Neural crest cell (in vitro differentiated cells): ENCODE results near the gene PRKCB. TPM values are rescaled to one million over a fixed set of nuclear protein-coding genes. Genes with fewer than 3 reads are reported as not detected.

Source experiments
- DNase-seq: peaks from one replicate; pipeline ENCODE4 v3.0.0; 2021; ENCODE audit warnings: low read depth, mixed read lengths, low spot score
- H3K27ac Mint-ChIP-seq: one replicate; pipeline ENCODE4 v1.8.0; 2021; ENCODE audit warnings: mild to moderate bottlenecking, mixed read lengths; ENCODE audit not compliant: unreplicated experiment
- H3K27me3 Mint-ChIP-seq: 2 replicates; pipeline ENCODE4 v1.8.0; 2021; ENCODE audit warnings: low read depth, mild to moderate bottlenecking, mixed read lengths
- H3K36me3 Mint-ChIP-seq: 2 replicates; pipeline ENCODE4 v1.8.0; 2021; ENCODE audit warnings: low read depth, mild to moderate bottlenecking, mixed read lengths
- H3K4me1 Mint-ChIP-seq: 2 replicates; pipeline ENCODE4 v1.8.0; 2021; ENCODE audit warnings: mixed read lengths
- H3K4me3 Mint-ChIP-seq: one replicate; pipeline ENCODE4 v1.8.0; 2021; ENCODE audit warnings: mild to moderate bottlenecking, mixed read lengths
- H3K9me3 Mint-ChIP-seq: 2 replicates; pipeline ENCODE4 v1.8.0; 2021; ENCODE audit warnings: mixed read lengths
- CTCF ChIP-seq: fragments of 200-600 bp; sonication (generic); conservative IDR thresholded peaks from 2 replicates; pipeline ENCODE4 v1.5.0; 2021; ENCODE audit warnings: antibody characterized with exemption, mild to moderate bottlenecking
- total RNA-seq: library from RNA; stranded (reverse); gene quantifications from 2 replicates; pipeline ENCODE4 v1.2.1, GENCODE V29; 2021

Gene PRKCB
- total RNA-seq, 1 donor from 2014 or later, result 0.77 TPM

GRCh38 chr16:24188751-24189318, 353.1 kb downstream of the PRKCB start:
- no peaks in the 10 kb centered on the region for H3K36me3 Mint-ChIP-seq
- no peak overlapping the region for H3K27ac Mint-ChIP-seq
- no peak for TF ChIP-seq CTCF
- DNase-seq, result no peak
- H3K4me1 Mint-ChIP-seq, result no peaks in the 10 kb centered on the region
- no peaks in the 10 kb centered on the region for H3K9me3 Mint-ChIP-seq
- H3K4me3 Mint-ChIP-seq, result no peak overlapping the region
- peaks cover 10% of the 10 kb centered on the region for H3K27me3 Mint-ChIP-seq

- Mint-ChIP-seq H3K27me3 (peaks cover 10% of the 10 kb centered on the region), H3K9me3 (no peaks in the 10 kb centered on the region), H3K4me1 (no peaks in the 10 kb centered on the region), H3K4me3 (no peak overlapping the region), H3K36me3 (no peaks in the 10 kb centered on the region), H3K27ac (no peak overlapping the region)
- no peak for TF ChIP-seq CTCF
- no peak for DNase-seq
These were observed 354.2 kb downstream of the PRKCB start for GRCh38 chr16:24189941-24190340.

- Mint-ChIP-seq H3K27ac (no peak overlapping the region), H3K4me3 (no peak overlapping the region), H3K9me3 (no peaks in the 10 kb centered on the region), H3K36me3 (no peaks in the 10 kb centered on the region), H3K4me1 (no peaks in the 10 kb centered on the region), H3K27me3 (peaks cover 26% of the 10 kb centered on the region)
- no peak for DNase-seq
- TF ChIP-seq CTCF, result no peak
These were observed 356.2 kb downstream of the PRKCB start for GRCh38 chr16:24191876-24192402.

- Mint-ChIP-seq H3K27ac (no peak overlapping the region), H3K9me3 (no peaks in the 10 kb centered on the region), H3K36me3 (no peaks in the 10 kb centered on the region), H3K4me1 (no peaks in the 10 kb centered on the region), H3K4me3 (no peak overlapping the region), H3K27me3 (peaks cover 27% of the 10 kb centered on the region)
- no peak for TF ChIP-seq CTCF
- DNase-seq, result no peak
These were observed 359.4 kb downstream of the PRKCB start for GRCh38 chr16:24195221-24195620.

- TF ChIP-seq CTCF, result no peak
- no peaks in the 10 kb centered on the region for H3K36me3 Mint-ChIP-seq
- H3K4me3 Mint-ChIP-seq, result no peak overlapping the region
- peaks cover 25% of the 10 kb centered on the region for H3K27me3 Mint-ChIP-seq
- no peak for DNase-seq
- H3K9me3 Mint-ChIP-seq, result no peaks in the 10 kb centered on the region
- no peaks in the 10 kb centered on the region for H3K4me1 Mint-ChIP-seq
- H3K27ac Mint-ChIP-seq, result no peak overlapping the region
These were observed 363.2 kb downstream of the PRKCB start for GRCh38 chr16:24198807-24199533.
